ENCODE results near the gene FARS2.

The FARS2 gene

GRCh38 chr6:5595184-5595583 is 333.9 kb downstream of the FARS2 start:
- FAIRE-seq = no peak

GRCh38 chr6:5597413-5597812 is 336.1 kb downstream of the FARS2 start:
- no peak for FAIRE-seq

DNA sequence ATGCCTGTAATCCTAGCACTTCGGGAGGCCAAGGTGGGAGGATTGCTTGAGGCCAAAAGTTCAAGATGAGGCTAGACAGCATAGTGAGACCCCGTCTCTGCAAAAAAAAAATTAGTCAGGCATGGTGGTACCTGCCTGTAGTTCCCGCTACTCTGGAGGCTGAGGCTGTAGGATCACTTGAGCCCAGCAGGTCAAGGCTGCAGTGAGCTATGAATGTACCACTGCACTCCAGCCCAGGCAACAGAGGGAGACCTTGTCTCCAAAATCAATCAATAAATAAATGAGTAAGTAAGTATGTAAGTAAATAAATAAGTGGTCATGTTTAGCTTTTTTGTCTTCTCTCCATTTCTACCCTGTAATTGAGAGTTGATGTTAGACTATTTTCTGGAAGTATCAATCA is 336.8 kb downstream of the FARS2 start:
- FAIRE-seq = no peak

- no peak for FAIRE-seq
These were observed 337.8 kb downstream of the FARS2 start for GRCh38 chr6:5599127-5599526.

- no peak for FAIRE-seq
These were observed 344.6 kb downstream of the FARS2 start for GRCh38 chr6:5605937-5606336.

DNA sequence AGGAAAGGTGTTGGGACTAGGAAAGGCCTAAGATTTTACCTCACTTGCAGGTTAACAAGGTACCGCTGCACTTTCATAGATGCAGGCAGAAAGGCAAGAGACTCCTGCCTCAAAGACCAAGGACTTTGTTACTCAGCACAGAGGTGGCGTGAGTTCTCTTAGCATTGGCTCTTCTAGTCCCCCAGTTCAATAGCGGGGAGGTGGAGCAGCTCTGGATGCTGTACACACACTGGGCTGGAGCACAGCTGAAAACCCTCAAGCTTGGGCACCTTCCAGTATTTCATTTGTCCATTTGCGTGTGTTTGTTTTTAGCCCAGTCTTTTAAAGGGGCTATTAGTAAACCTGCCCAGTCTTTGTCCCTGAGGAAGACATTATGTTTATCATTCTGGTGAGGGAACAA is 345.2 kb downstream of the FARS2 start:
- FAIRE-seq = no peak

DNA sequence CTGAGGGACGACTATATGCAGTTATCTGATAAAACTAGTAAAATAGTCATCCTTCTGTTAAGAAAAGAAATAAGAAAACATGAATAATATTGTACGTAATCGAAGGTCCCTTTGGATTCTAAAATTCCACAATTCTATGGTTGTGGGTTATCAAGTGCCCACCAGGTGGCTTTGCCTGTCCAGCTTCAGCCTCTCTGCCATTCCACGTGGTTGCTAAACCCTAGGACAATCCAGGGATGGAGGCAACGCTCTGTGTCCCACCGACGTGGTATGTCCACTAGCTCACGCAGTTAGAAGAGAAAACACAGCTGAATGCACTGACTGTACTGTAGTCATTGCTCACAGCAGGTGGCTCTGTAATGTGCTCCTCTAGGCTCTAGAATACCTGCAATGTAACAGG is 349.3 kb downstream of the FARS2 start:
- FAIRE-seq = no peak

DNA sequence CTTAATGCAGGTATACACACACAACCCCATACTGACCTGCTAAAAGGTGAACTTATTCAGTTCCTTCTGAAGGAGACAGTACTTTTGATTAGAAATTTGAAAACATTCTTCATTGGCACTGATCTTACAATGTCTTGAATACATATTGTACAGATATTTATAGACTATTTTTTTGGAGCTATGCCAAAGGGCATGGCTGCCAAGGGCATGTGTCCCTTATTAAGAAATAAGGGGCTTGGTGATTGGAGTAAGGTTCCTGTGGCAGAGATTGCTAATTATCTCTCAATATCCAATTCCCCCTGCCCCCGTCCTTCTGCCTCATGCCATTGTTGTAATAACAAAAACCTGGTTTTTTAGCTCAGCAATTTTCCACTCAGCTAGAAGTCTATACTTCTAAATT is 355.9 kb downstream of the FARS2 start:
- FAIRE-seq = no peak

- no peak for FAIRE-seq
These were observed 357.9 kb downstream of the FARS2 start for GRCh38 chr6:5619249-5619648.

DNA sequence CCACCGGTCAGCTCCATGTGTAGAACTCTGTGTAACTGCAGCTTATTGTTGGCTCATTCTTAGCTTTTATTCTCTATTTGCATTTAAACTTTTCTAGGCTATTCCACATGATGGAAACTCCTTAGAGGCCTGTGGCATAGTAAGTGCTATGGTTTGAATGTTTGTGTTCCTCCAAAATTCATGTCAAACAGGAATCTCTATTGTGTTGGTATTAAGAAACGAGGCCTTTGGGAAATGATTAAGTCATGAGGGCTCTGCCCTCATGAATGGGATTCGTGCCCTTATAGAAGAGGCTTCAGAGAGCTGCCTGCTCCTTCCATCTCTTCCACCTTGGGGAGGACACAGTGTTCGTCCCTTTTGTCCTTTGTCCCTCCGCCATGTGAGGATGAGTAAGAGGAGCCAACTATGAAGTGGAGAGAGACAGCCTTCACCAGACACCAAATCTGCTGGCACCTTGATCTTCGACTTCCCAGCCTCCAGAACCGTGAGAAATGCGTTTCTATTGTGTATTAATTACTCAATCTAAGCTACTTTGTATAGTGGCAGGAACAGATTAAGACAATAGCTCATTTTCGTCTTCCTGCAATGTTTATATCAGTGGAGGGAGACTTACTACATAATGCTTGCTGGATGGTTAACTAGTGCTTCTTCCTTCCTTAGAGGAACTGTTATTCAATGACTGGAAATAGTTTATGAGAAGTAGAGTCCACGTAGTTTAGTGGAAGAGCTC is 361.1 kb downstream of the FARS2 start:
- no peak for FAIRE-seq

DNA sequence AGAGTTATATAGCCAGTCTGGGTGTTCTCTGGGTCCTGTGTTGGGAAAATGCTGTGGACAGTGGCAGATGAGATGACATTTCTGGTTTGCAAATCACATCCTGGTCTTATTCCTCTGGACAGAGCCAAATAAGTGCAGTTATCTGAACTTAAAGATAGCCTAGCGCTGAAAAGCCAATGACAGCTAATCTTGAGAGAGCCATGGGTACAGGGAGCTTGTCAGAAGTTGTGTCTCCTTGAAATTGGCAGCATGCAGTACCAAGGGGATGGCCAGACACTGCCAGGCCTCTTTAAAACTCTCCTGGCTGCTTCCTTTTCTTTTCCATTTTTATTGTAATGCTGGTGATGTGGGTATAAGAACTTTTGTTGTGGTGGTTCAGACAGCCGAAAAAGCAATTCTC is 362.5 kb downstream of the FARS2 start:
- FAIRE-seq = no peak

GRCh38 chr6:5624256-5624655 is 362.9 kb downstream of the FARS2 start:
- no peak for FAIRE-seq

GRCh38 chr6:5626727-5627426 is 365.6 kb downstream of the FARS2 start:
- FAIRE-seq = no peak

DNA sequence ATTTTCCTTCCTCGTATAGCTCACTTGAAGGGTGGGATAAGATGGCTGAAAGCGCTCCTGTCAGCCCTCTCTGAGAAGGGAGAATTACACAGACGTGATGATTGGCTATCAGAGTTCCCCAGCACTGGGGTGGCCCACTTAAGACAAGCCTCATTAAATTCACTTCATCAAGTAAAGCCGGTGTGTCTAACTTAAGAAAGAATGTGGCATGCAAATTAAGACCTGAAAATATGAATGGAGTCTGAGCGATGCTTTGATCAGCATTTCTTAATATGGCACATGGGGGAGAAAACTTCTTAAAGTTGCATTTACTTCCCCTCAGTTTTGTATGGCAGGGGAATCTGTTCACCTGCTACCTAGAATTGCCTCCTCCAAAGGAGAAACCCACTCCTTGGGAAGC is 369.3 kb downstream of the FARS2 start:
- FAIRE-seq = no peak

GRCh38 chr6:5632348-5632935 is 371.1 kb downstream of the FARS2 start:
- no peak for FAIRE-seq

DNA sequence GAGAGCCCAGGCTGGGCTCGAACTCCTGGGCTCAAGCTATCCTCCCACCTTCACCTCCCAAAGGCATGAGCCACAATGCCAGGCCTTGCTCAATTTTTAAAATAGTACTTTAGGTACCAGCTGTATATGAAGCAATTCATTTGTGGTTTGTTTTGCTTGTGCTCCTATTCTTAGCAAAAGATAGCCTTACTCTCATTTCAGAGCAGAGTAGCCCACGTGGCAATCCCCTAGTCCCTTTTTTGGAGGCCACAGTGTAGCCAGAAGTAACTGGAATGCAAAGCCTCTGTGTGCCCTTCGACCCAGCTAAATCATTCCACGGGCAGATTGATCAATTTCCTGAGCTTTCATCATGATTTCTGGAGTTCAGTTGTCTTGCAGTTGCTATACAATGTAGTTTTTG is 373.2 kb downstream of the FARS2 start:
- FAIRE-seq = no peak

GRCh38 chr6:5636210-5637030 is 375.1 kb downstream of the FARS2 start:
- FAIRE-seq = no peak

DNA sequence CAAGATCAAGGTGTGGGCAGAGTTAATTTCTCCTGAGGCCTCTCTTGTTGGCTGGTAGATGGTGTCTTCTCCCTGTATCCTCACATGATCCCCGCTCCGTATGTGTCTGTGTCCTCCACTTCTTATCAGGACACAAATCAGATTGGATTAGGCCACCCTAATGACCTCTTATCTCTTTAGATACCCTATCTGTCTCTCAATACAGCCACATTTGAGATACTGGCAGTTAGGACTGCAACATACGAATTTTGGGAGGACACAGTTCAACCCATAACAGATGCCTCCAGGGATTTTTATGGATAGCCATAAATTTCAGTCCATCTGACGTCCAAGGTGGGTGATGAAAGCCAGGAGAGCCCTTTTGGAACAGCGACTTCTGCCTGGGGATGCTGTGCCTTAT is 376.4 kb downstream of the FARS2 start:
- FAIRE-seq = no peak

- no peak for FAIRE-seq
These were observed 377.4 kb downstream of the FARS2 start for GRCh38 chr6:5638666-5639065.

- FAIRE-seq = no peak
These were observed 377.9 kb downstream of the FARS2 start for GRCh38 chr6:5639193-5639592.

DNA sequence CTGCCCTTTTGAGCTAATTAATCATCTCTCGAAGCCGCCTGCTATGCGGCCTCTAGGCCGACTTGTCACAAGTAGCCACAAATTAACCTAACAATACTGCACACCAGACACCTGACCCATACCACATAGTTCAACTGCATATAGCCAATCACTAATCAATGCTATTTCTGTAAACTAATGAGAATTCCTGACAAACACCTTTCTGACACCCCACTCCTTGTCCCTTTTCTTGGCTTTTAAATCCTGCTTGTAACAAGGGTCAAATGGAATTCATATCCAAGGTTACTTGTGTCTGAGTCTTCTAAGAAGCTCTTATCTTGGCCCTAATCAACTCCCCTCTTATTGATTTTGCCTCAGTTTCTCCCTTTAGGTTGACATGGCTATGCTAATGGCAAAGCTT is 379.3 kb downstream of the FARS2 start:
- no peak for FAIRE-seq

DNA sequence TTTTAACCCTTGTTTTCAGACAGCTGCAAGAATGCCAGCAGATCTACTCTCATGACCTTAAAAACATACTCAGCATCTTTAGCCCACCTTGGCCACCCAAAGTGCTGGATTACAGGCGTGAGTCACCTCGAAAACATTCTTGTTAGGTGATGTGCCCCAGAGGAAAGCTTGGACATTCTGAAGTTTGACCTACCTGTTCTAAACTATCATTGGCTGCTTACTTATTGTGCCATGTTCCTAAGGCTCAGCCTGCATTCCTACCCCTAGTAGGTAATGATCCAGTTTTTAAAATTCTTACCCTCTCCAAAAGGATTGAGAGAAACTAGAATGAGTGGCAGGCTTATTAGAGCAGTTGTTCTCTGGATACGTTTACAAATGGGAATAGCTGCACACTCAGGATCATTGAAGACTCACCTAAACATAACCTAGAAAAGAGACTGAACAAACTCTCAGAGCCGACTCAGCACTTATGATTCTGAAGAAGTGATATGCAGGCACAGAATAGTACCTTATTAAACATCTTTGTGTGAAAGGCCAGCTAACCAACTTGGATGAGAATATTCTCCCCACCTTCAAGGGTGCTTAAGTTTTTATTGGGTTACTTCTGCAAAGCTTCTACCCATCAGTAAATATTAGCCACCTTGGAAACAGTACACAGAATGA is 383.3 kb downstream of the FARS2 start:
- FAIRE-seq = no peak

Measured in G401.6 (cell line).